HG03108 (cell line): ENCODE data around the gene CAP1.

Source experiments
- ATAC-seq: cut with Tn5 transposase; IDR thresholded peaks from one replicate; pipeline ENCODE4 v1.9.1; 2021; ENCODE audit warnings: moderate library complexity; ENCODE audit not compliant: unreplicated experiment

Gene CAP1

GRCh38 chr1:40094466-40095110, 54.1 kb downstream of the CAP1 start:
- ATAC-seq = no peak

- no peak for ATAC-seq
Measured at GRCh38 chr1:40095806-40096205, 55.3 kb downstream of the CAP1 start.

GRCh38 chr1:40096646-40096976, 56.1 kb downstream of the CAP1 start:
- ATAC-seq = no peak

GRCh38 chr1:40096977-40097782, 56.7 kb downstream of the CAP1 start, which contains the start of gene PPT1:
Gene PPT1 (minus strand): TSS chr1:40097252. CDS start chr1:40097238, 14 bp downstream.
- ATAC-seq = peak; percentile 89

GRCh38 chr1:40102038-40102437, 61.5 kb downstream of the CAP1 start:
- ATAC-seq = no peak

GRCh38 chr1:40102896-40103295, 62.4 kb downstream of the CAP1 start:
- ATAC-seq = no peak

- ATAC-seq = no peak
Measured at GRCh38 chr1:40105028-40105427, 64.5 kb downstream of the CAP1 start.

GRCh38 chr1:40107290-40107959, 66.9 kb downstream of the CAP1 start:
- no peak for ATAC-seq

- ATAC-seq = no peak
Measured at GRCh38 chr1:40110389-40110788, 69.9 kb downstream of the CAP1 start.

GRCh38 chr1:40114400-40114799, 73.9 kb downstream of the CAP1 start:
- ATAC-seq = no peak

- no peak for ATAC-seq
Measured at GRCh38 chr1:40120128-40120527, 79.6 kb downstream of the CAP1 start.
